Prostate gland (tissue), 2 donors: ENCODE measurements around the gene EPS15. TPM values are rescaled to one million over a fixed set of nuclear protein-coding genes. Genes with fewer than 3 reads are reported as not detected.

Experiments used
- DNase-seq: peaks from one replicate; pipeline ENCODE4 v3.0.0-alpha.2; 2019; ENCODE audit warnings: low spot score
- H3K27ac ChIP-seq, 2 donors: fragments of 200-600 bp; sonication (generic); 2 replicates each; pipeline ENCODE4 v1.5.1; 2017 to 2019
- H3K27me3 ChIP-seq: fragments of 200-600 bp; sonication (generic); replicated peaks from 2 replicates; pipeline ENCODE4 v1.5.1; 2019; ENCODE audit not compliant: insufficient read depth
- H3K36me3 ChIP-seq, 2 donors: fragments of 200-600 bp; sonication (generic); 1 replicate in 1 of 2; 2 replicates in 1 of 2; pipeline versions ENCODE4 v1.5.1 to v1.8.1; 2017 to 2019
- H3K4me1 ChIP-seq: fragments of 200-600 bp; sonication (generic); replicated peaks from 2 replicates; pipeline ENCODE4 v1.5.1; 2019
- H3K4me3 ChIP-seq, 2 donors: fragments of 200-600 bp; sonication (generic); 2 replicates each; pipeline ENCODE4 v1.5.1; 2017 to 2019
- H3K9me3 ChIP-seq: fragments of 200-600 bp; sonication (generic); 2 replicates; pipeline ENCODE4 v1.5.1; 2017
- POLR2A ChIP-seq: fragments of 450-650 bp; IDR thresholded peaks from one replicate; pipeline ENCODE4 v1.6.1; 2016; ENCODE audit warnings: antibody characterized with exemption, mild to moderate bottlenecking
- POLR2AphosphoS5 ChIP-seq: sonication (generic); formaldehyde crosslinking; IDR thresholded peaks from one replicate; pipeline ENCODE4 v1.6.1; 2017; ENCODE audit warnings: antibody characterized with exemption
- WGBS: methylation state at CpG from one replicate; pipeline ENCODE4 v1.1.5; 2018; 5-methylcytosine and 5-hydroxymethylcytosine counted together
- intact Hi-C: fragments of 100-400 bp; cut with DNase I; formaldehyde crosslinking; loops from one replicate; pipeline ENCODE4 v1.14.2; 2022
- small RNA-seq, 2 donors: library from RNA; depleted of rRNA; stranded (forward); fragments of <200 nt; gene quantifications; one replicate each; pipeline ENCODE3, GENCODE V24; 2016
- total RNA-seq, 2 donors: library from RNA; depleted of rRNA; stranded (reverse); fragments of >200 nt; gene quantifications; one replicate each; pipeline ENCODE4 v1.1.0, GENCODE V29; 2016
- TF ChIP-seq, protein P1 (sequence below), 4 experiments: fragments of 200-600 bp in 2 of 4; fragments of 450-650 bp in 2 of 4; sonication (generic) in 2 of 4; IDR thresholded peaks; 1 replicate in 3 of 4; 2 replicates in 1 of 4; pipeline ENCODE4 v1.5.1; 2016 to 2019; ENCODE audit warnings: antibody characterized with exemption in 4 of 4, mild to moderate bottlenecking in 2 of 4, moderate library complexity in 2 of 4

The EPS15 gene
- total RNA-seq, 2 donors from 2014 or later = 62.4 to 70.4 TPM

DNA sequence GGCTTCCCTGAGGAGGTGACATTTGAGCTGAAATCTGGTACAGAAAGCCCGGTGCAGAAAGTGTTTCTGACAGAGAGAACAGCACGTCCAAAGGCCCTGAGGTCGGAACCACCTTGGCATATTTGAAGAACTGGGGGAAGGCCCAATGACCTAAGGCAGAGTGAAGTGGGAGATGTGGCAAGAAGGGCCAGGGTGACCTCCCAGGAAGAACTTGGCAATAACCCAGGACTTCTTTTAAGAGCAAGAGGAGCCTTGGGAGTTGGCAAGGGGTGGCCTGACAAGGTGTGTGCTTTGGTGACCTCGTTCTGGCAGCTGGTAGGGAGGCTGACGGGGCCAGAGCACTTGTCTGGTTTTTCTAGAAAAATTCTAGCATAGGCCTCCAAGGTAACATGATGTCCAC is 212.1 kb downstream of the EPS15 start:
- Histone ChIP-seq H3K4me1 (no peaks in the 10 kb centered on the region), H3K9me3 (no peaks in the 10 kb centered on the region), H3K36me3 (no peaks in the 10 kb centered on the region), H3K4me3 (no peak overlapping the region), H3K27ac (no peak overlapping the region), H3K27me3 (no peaks in the 10 kb centered on the region)
- intact Hi-C loops = no loop called here
- no peak for DNase-seq
- 77% methylated on average over 5 of the region's 5 CpGs for WGBS
- TF ChIP-seq, protein P1, sequence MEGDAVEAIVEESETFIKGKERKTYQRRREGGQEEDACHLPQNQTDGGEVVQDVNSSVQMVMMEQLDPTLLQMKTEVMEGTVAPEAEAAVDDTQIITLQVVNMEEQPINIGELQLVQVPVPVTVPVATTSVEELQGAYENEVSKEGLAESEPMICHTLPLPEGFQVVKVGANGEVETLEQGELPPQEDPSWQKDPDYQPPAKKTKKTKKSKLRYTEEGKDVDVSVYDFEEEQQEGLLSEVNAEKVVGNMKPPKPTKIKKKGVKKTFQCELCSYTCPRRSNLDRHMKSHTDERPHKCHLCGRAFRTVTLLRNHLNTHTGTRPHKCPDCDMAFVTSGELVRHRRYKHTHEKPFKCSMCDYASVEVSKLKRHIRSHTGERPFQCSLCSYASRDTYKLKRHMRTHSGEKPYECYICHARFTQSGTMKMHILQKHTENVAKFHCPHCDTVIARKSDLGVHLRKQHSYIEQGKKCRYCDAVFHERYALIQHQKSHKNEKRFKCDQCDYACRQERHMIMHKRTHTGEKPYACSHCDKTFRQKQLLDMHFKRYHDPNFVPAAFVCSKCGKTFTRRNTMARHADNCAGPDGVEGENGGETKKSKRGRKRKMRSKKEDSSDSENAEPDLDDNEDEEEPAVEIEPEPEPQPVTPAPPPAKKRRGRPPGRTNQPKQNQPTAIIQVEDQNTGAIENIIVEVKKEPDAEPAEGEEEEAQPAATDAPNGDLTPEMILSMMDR (IDR thresholded peaks at IDR 0.05) = no peak
- TF ChIP-seq POLR2AphosphoS5 (no peak), POLR2A (no peak)

DNA sequence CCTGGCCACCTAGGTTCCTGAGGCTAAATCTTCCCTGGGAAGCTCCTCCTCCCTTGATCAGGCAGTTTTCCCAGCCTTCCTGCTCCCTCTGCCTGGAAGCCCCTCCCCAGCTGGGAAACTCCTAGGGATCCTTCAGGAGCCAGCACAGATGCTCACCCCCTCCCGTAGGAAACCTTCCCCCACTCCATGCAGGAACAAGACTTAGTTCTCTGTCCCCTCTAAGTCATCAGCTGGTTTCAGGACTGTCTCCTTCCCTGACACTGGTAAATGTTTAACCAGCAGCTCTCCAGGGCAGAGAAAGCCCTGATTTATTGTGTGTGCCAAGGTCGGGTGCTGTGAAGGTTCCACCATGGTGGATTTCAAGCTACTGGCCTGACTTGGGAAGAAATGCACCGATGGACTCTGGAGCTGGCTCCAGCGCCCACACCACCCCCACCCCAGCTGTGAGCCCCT is 213.7 kb downstream of the EPS15 start:
- Histone ChIP-seq H3K4me3 (no peak overlapping the region), H3K9me3 (no peaks in the 10 kb centered on the region), H3K36me3 (no peaks in the 10 kb centered on the region), H3K27me3 (no peaks in the 10 kb centered on the region), H3K27ac (no peak overlapping the region), H3K4me1 (no peaks in the 10 kb centered on the region)
- DNase-seq = no peak
- intact Hi-C loops = no loop called here
- no peak for TF ChIP-seq POLR2A
- TF ChIP-seq, protein P1 (IDR thresholded peaks at IDR 0.05) = no peak
- TF ChIP-seq POLR2AphosphoS5 = no peak
- WGBS = 46% methylated on average over 4 of the region's 4 CpGs

DNA sequence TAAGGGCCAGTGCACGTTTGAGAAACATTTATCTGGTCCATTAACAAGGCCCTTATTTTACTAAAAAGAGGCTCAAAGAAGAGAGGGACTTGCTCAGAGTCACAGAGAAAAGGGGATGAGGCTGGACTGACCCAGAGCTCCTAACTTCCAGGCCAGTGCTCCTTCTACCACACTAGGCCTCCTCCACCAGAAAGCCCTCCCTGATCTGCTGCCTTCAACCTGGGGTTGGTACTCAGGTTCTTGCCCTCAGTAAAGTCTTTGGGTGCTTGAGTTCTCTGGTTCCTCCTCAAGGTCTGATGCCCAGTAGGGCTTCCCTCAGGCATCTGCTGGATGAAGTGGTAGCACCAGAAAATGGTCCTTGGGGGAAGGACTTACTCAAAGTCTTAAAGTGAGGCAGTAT is 214.7 kb downstream of the EPS15 start:
- intact Hi-C loops = no loop called here
- WGBS = 57% methylated on average over 1 of the region's 1 CpG
- Histone ChIP-seq H3K4me1 (no peaks in the 10 kb centered on the region), H3K9me3 (no peaks in the 10 kb centered on the region), H3K27ac (no peak overlapping the region), H3K27me3 (no peaks in the 10 kb centered on the region), H3K36me3 (no peaks in the 10 kb centered on the region), H3K4me3 (no peak overlapping the region)
- no peak for DNase-seq
- TF ChIP-seq POLR2A (no peak), POLR2AphosphoS5 (no peak)
- TF ChIP-seq, protein P1 (IDR thresholded peaks at IDR 0.05) = no peak

Small RNA genes lying within 50 kb of the gene (small RNA-seq; reads per million reads assigned to genes)
- gene RNU6-1281P = 0 reads per million in 2 donors
- gene RNU6-877P = 0 reads per million in 2 donors

Other genes with a start within 250 kb of the EPS15 start
- 10 to 100 TPM; 65.0 to 78.4 TPM for gene TTC39A, start 188.7 kb downstream of the EPS15 start, total RNA-seq
- gene OSBPL9, start 97.8 kb upstream of the EPS15 start, total RNA-seq = 100 to 1,000 TPM in 1 of 2 donors, 10 to 100 TPM in 1; 93.6 to 104 TPM